GM19468 (cell line): ENCODE data around the gene ROM1.
"Not testable (repeated sequence)": the region's sequence is repeated elsewhere in the genome, so short reads cannot be mapped to it uniquely, and the experiment has no call there.

Source experiments
- ATAC-seq: cut with Tn5 transposase; IDR thresholded peaks from one replicate; pipeline ENCODE4 v1.9.1; 2021; ENCODE audit warnings: mild to moderate bottlenecking, moderate library complexity, moderate number of reproducible peaks; ENCODE audit not compliant: unreplicated experiment; ENCODE audit errors: extremely low read depth

ROM1 gene, protein sequence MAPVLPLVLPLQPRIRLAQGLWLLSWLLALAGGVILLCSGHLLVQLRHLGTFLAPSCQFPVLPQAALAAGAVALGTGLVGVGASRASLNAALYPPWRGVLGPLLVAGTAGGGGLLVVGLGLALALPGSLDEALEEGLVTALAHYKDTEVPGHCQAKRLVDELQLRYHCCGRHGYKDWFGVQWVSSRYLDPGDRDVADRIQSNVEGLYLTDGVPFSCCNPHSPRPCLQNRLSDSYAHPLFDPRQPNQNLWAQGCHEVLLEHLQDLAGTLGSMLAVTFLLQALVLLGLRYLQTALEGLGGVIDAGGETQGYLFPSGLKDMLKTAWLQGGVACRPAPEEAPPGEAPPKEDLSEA

DNA sequence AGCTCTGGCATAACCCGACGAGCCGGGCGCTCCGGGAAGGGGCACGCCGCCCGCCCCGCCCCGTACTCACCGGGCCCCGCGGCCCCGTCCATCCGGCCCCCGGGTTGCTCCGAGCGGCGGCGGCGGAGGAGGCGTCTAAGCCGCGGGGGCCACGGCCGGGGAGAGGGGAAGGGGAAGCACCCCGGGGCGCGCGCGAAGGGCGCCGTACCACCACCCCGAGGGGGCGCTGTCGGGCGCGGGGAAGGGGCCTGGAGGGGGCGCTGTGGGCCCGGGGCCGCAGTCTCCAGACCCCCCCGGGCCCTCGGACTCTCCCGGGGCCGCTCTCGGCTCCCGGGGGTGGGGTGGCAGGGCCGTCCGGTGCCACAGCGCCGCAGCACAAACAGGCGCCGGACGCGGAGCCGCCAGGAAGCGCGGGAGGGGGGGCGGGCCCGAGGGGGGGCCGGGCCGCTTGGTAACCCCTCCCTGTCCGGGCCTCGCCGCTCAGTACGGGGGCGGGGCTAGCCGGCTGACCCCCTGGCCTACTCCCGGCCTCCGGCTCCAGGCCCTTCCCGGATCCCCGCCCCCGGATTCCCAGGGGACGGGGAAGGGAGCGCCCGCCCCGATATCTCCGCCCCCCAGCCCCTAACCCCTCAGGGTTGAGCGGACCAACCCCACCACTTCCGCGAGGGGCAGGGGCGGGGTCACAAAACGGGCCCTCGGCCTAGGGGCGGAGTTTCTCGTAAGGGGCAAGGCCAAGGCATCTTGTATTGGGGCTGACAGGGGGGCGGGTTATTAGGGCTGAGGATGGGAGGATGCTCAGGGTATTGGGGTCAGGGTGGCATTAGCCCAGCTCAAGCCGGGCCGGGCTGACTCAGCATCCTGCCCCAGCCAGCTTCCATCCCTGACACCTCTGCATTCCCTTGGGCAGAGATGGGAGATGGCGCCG, at the start of gene ROM1, which contains the start of gene EML3:
Gene ROM1 (plus strand): TSS at position 892 of the 925 bp plus-strand sequence. CDS start 25 bp downstream, at position 917.
Gene EML3 (minus strand): TSS at position 410 of the 925 bp plus-strand sequence. CDS start 318 bp downstream, at position 92.
- ATAC-seq, result peak; percentile 41

DNA sequence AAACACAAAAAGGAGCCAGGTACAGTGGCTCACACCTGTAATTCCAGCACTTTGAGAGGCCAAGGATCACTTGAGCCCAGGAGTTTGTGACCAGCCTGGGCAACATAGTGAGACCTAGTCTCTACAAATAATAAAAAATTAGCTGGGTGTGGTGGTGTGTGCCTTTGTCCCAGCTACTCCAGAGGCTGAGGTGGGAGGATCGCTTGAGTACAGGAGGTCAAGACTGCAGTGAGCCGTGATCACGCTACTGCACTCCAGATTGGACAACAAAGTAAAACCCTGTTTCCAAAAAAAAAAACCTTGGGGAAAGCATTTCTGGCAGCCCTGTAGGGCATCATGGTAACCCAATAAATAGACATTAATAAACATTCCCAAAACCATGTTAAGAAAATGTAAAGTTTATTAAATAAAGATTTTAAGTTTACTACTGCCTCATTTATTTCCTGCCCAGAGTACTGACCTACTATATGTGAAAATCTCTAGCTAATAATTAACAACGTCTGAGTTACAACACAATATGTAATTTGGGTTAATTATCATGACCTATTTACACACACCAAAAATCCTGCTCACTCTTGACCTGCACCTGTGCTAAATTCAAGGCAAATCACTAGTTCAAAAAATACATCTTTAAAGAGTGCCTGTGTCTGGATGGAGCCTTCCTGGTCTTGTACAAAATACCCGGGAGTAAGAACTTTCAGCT, 47.8 kb upstream of the ROM1 start:
- no peak for ATAC-seq

DNA sequence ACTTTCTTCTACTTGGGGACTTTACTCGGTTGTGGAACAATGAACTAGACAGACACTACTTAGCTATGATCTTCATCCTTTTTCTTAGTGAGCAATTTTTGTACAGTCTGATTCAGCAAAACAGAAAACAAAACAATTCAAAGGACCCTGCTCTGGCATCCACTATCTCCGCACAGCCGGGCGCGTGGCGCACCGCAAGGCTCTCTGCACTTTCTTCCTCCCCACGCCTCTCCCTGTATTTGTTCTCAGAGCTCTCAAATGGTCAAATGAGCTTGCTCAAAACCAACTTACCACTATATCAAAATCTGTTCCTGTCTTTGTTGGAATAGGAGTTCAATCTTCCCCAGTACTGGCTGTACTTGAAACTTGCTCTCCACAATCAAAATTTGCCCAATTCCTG, 46.8 kb upstream of the ROM1 start:
- ATAC-seq, result no peak

DNA sequence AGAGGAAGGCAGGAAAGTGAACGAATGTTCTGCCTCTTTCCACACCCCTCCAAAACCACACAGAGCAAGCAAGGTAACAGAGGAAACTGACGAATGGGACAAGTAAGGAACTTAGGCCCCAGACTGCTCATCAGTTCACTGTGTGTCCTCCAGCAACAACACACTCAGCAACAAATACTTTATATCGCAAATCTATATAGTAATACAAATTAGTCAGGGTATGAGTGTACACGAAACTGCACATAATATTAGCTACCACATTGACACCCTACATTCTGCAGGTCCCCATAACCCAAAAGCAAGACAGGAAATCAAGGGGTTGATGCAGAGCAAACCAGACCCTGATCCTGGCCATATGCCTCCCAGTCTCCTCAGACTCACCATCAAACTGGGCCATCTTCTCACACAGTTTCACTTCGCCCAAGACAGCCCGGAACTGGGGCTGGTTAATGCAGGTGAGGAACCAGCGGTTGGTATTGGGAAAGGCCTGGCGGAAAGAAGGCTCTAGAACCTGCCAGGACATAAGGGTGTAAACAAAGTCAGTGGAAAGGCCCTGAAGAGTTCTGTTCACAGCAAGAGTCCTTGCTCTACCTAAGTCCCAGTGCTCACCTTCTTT, 45.9 kb upstream of the ROM1 start:
- ATAC-seq, result no peak

DNA sequence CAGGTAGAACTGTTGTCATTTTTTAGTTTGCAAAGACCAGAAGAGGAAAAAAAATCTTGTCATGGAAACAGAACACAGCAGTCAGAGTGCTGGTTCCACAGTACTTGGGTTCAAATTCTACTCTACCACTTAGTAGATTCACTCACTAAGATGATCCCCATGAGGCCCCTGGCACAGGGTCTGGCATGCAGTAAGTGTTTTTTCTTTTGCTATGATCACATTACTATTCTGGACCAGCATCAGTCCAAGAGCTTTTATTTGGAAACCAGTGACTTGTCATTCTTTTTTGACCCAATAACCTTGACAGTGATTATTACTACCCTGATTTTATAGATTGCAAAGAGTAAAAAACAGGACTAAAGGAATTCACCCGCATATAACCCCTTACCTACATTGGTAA, 43.4 kb upstream of the ROM1 start:
- ATAC-seq, result no peak

DNA sequence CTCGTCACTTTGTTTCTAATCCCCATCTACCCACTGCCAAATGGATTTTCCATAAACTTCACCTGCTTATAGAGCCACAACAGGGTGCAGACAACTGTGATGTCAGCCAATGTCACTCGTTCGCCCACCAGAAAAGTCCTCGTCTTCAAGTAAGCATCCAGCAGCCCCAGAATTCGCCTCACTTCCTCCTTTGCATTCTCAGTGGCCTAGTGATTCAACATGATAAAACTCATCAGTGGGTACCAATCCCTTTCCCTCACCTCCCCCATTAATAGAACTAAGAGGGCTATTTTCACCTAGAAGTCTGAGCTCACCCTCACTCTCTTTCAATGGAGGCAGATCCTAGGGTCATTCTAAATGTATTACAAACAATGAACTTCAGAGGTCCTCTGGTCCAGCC, 42.2 kb upstream of the ROM1 start:
- ATAC-seq, result not testable (repeated sequence)

DNA sequence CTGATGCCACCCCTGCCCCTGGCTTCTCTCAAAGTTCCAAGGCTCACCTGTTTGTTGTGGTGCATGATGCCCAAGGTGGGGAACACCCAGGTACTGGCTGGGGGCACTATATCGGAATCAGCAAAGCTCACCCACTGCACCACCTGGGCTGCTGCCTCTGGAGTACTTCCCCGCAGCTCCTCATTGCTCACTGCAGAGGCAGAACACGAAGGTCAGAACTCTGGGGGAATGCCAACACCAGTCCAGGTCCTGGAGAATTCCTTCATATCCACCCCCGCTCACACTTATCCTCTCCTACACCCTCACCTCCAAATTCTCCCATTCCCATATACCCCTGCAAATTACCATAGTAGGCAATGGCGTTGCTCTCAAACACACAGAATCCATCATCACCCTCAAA, 41.6 kb upstream of the ROM1 start:
- not testable (repeated sequence) for ATAC-seq

DNA sequence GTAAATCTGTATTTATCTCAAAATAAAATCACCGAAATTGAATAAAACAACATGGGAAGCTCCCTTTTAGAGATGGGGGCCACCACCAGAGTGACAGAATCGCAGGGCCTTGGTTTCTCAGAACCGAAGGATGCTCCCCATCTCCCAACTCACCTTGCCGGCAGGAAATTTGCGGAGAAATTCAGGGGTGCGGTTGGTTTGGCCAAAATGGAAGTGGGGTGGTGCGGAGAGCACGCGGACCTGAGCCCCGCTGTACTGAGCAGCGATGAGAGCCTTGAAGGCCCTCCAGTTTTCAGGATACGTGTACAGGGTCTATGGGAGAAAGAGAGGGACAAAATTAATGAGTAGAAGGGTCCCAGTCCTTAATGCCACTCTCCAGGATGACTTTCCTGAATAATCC, 40.6 kb upstream of the ROM1 start:
- ATAC-seq, result no peak

DNA sequence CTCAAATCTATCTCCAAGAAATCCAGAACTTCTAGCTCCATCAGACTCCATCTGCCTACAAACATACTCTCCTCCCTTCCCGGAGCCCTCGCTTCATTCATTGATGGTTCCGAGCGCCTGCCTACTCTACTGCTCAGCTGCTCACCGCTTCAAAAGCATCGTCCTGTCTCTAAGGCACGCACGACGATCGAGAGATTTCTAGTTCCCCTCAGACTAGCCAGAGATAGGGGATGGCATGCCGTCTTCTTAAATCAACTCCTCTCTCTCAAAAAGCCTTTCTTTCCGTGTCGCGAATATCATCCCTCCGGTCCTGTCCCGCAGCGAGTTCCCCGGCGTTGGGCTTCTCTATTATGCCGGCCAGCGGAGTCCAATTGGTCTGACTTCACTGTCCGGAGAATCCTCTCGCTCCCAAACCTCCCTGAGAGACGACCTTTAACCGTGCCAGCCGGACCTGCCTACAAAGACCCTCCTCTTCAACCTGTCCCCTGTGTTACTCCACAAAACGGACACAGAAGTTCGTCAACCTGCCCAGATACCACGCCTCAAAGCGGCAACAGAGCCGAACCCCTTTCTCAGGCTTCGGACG, 40.0 kb upstream of the ROM1 start:
- no peak for ATAC-seq

DNA sequence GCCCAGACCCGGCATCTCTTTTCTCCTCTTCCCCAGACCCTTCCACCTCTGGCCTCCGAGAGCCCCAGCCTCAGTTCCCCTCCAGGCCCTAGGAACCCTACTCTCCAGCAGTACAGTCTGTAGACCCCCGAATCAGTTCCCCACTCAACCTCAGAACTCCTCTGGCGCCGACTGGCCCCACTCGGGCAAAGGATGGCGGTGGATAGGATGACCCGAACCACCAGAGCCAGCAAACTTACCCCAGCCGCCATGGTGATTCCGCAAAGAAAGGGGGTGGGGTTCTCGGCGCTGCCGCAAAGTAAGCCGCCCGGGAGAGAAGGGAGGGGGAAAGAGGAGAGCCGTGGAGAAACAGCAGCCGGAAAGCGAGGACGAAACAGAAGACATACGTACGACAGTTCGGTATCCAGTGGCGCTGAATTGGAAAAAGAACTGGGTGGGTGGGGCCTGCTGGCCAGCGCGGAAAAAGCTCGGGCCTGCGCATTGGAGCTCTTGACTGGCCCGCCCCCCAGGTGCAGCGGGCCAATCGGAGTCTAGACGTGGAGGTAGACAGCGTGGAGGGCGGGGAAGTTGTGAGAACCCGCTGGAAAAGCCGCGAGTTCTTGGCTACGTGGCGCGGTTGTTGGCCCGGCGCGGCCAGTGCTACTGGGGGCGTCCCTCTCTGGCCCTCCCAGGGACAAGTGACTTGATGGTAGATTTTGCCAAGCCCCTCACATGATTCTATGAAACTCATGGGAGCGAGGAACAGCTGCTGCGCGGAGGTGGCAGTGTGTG, 39.3 kb upstream of the ROM1 start, which contains the start of gene EEF1G:
Gene EEF1G (minus strand): TSS at position 300 of the 771 bp plus-strand sequence. CDS start 49 bp downstream, at position 251.
- ATAC-seq, result peak; percentile 78

DNA sequence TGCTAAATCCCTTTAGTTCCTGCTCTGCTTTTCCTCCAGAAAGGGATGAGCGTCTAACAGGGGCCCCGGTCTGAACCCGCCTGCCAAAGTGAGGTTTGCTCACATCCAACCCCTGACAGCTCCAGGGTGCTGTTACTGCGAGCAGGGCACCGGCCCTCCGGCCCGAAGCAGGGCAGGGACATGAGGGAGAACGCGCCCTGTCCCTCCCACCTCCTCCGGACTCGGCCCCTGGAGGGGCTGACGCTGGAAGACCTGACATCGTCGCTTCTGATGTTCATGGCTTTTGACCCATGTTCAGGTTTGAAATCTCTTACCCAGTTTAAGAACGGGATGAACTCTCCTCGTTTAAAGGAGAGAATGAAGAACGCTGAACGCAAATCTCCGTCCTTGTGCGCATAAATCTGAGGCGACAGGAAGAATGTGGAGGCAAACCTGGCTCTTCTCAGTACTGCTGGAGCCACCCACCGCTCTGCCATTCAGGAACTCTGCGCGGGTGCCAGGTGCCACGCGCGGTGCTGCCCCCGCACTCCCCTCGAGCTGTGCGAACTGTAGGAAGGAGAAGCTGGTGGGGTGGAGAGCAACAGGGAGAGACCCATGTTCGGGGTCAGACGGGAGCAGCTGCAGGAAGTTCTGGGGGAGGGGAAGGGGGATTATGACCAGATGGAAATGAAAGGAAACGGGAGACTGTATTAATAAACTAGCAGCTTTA, 38.5 kb upstream of the ROM1 start:
- no peak for ATAC-seq

DNA sequence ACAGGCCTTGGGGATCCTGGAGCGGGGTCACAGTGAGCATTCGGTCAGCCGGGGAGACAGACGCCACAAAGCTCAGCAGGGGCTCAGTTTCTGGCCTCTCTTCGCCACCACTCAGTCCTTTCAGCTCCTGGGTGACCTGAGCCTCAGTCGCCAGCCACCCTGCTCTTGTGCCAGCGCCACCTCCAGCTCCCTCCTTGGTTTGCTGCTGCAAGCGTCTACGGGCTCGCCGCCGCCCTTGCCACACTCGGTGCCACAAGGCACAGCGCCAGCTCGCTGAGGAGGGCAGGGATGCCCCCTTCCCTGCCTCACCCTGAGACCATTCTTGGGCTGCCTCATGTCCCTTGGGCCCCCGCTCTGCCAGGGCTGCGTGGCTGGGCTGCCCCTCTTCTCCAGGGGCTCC, 37.9 kb upstream of the ROM1 start:
- ATAC-seq, result no peak

DNA sequence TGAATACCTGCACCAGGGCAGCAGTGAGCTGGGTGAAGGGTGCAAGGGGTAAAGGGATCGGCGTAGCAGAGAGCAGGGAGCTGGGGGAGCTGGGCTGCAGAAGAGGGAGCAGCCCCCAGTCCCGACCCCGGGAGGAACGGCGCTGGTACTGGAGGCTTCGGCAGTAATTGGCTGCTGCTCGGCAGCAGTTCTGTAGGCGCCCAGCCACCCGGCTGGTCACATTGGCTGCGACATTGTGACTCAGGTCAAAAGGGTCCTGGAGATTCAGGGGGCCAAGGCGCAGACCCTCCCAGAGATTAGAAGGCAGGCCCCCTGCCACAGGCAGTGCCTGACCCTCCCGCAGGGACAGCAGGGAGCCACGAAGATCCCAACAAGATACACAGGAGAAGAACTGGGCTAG, 37.2 kb upstream of the ROM1 start:
- no peak for ATAC-seq

DNA sequence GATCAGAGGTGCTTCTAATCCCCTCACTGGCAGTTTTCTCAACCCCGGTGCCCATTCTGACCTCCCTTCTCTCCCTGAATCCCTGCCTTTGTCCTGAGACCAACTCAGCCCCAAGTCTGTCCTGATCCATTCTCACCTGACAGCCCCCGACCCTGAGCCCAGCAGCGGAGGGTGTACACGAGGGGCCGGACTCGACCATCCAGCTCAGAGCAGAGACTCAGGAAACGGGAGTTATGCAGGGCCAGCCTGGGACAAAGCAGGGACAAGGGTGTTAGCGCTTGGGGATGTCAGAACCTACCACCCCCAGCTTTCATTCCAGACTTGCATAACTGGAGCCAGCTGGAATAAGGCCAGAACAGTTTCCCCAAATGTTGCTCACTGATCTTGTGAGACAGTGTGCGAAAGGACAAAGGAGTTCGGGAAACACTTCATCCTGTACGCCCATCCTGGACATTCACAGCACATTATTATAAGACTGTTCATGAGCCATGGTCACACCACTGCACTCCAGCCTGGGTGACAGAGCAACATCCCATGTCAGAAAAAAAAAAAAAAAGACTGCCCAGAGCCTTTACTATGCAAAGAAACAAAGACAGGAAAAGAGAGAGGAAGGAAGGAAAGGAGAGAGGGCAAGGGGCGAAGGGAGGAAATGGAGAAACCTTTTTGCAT, 35.9 kb upstream of the ROM1 start:
- no peak for ATAC-seq

DNA sequence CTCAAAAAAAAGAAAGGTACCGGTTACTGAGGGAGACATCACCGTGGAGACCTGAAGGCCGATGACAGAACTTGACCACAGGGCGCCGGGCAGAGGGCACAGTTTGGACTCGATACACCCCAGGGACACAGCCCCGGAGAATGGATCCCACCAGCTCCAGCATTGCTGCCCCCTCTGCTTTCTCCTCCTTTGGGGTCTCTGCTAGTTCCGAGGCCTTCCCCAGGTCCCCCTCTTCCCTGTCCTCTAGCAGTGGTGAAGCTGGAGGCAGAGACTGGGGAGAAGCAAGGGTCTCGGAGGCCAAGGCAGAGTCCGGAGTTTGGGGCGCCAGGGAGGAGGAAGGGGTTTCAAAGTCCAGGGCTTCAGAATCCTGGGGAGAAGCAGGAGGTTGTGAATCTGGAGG, 34.5 kb upstream of the ROM1 start:
- ATAC-seq, result no peak

DNA sequence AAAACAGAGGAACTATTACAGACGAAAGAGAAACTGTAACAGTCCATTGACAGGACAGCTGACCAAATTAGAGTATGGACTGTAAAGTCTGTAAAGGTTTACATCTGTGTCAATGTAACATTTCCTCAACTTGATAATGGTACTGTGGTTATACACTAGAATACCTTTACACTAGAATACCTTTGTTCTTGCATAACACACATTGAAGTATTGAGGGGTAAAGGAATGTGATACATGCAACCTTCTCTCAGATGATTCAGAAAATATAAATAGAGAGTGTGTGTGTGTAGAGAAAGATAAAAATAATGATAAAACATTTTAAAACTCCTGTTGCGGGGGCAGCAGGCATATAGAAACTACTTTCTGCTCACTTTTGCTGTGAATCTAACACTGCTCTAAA, 33.8 kb upstream of the ROM1 start:
- no peak for ATAC-seq

DNA sequence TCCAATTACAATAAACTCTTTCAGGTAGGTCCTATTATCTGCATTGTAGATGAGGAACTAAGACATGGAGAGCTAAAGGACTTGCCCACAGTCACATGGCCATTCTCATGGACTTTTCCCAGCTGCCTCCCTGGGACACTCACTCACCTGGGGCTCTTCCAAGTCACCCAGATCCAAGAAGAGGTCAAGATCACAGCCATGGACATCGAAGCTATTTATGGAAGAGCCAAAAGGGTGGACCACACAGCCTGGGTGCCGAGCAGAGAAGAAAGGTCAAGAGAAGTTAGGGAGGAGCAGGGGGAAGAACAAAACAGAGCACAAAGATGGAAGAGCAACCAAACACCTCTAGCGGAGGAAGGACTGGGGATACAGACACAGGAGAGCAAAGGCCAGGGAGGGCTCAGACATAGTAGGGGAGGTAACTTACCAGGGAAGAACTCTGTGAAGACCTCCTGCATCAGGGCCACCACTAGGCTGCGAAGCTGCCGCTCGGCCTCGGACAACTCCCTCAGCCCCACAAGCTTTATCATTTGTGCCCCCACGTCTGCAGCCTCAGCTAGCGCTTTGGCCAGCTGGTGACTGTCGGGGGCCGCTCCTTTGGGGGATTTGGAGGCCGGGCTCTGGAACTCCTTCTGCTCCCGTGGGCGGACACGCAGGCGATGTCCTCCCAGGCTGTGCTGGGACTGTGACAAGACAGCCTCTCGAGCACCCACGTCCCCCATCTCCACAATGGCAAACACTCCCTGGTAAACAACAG, 31.9 kb upstream of the ROM1 start:
- ATAC-seq, result no peak
